Naive thymus-derived CD8-positive, alpha-beta T cell (primary cell): Measurements from ENCODE around the gene GLIPR2. TPM values are rescaled to one million over a fixed set of nuclear protein-coding genes. Genes with fewer than 3 reads are reported as not detected.

Experiments used
- ATAC-seq, 2 donors: fragments of 150-1000 bp; cut with Tn5 transposase in 1 of 2; sonication (Bioruptor Pico), chemical (Tn5 transposase) in 1 of 2; 1 replicate in 1 of 2; 2 replicates in 1 of 2; pipeline ENCODE4 v1.10.0; 2021; ENCODE audit warnings: mild to moderate bottlenecking in 2 of 2, moderate library complexity in 2 of 2
- POLR2A ChIA-PET: fragments of 350-600 bp; sonication (Branson Sonifier 250); formaldehyde crosslinking; loops from one replicate; lab custom pipeline; 2021; ENCODE audit warnings: antibody characterized with exemption; lab: Charles Lee
- DNase-seq, 10 donors: peaks; one replicate each; pipeline versions ENCODE4 v3.0.0 to v3.0.0-alpha.2; 2020 to 2022
- H3K27ac Mint-ChIP-seq, 10 donors: one replicate each; pipeline ENCODE4 v1.8.0; 2020 to 2022; ENCODE audit warnings: mild to moderate bottlenecking in 10 of 10, mixed read lengths in 10 of 10, moderate library complexity in 4 of 10, inconsistent platforms in 1 of 10
- H3K27me3 Mint-ChIP-seq, 5 donors: one replicate each; pipeline ENCODE4 v1.8.0; 2021 to 2022; ENCODE audit warnings: mixed read lengths in 5 of 5
- H3K36me3 Mint-ChIP-seq, 3 donors: one replicate each; pipeline ENCODE4 v1.8.0; 2020 to 2022; ENCODE audit warnings: mixed read lengths in 3 of 3, mild to moderate bottlenecking in 2 of 3, inconsistent platforms in 1 of 3
- H3K4me1 Mint-ChIP-seq, 4 donors: one replicate each; pipeline ENCODE4 v1.8.0; 2021 to 2022; ENCODE audit warnings: mixed read lengths in 4 of 4
- H3K4me3 Mint-ChIP-seq, 10 donors: one replicate each; pipeline ENCODE4 v1.8.0; 2020 to 2022; ENCODE audit warnings: mild to moderate bottlenecking in 10 of 10, mixed read lengths in 10 of 10, moderate library complexity in 6 of 10, inconsistent platforms in 1 of 10
- H3K9me3 Mint-ChIP-seq, 9 donors: one replicate each; pipeline ENCODE4 v1.8.0; 2020 to 2022; ENCODE audit warnings: mixed read lengths in 9 of 9, mild to moderate bottlenecking in 3 of 9, inconsistent platforms in 1 of 9, moderate library complexity in 1 of 9
- polyA plus RNA-seq, 3 donors: library from polyadenylated mRNA; unstranded; fragments of 300-500 nt; fragmentation: Illumina TruSeq; gene quantifications; one replicate each; pipeline ENCODE4 v1.2.3, GENCODE V29; 2021
- total RNA-seq, 8 experiments: library from RNA in 2 of 8; stranded (reverse) in 2 of 8; gene quantifications; one replicate each; pipeline ENCODE4 v1.2.3 and lab custom pipeline; 2021 to 2026

GLIPR2 gene
- total and polyA plus RNA-seq, 5 experiments from 2014 or later = 7.0 to 78.9 (median 43.2) TPM

GRCh38 chr9:36138496-36138895 lies 2.0 kb downstream of the GLIPR2 start:
- DNase-seq = no peak
- no peak for ATAC-seq
- Mint-ChIP-seq H3K27ac (peak overlapping the region in 9 of 10 donors; percentile 7 to 97 (median 61)), H3K4me1 (peaks cover 51 to 75% (median 72%) of the 10 kb centered on the region in 4 donors), H3K4me3 (peak overlapping the region in 9 of 10 donors; percentile 44 to 97 (median 94)), H3K27me3 (no peaks in the 10 kb centered on the region), H3K9me3 (no peaks in the 10 kb centered on the region), H3K36me3 (no peaks in the 10 kb centered on the region)
- POLR2A ChIA-PET = interaction anchor here (0.6 to 3.1 kb wide), 3 partner anchors 10 to 27 kb away, joined by 3 to 19 read pairs (median 6); no protein-coding TSS in a partner anchor

DNA sequence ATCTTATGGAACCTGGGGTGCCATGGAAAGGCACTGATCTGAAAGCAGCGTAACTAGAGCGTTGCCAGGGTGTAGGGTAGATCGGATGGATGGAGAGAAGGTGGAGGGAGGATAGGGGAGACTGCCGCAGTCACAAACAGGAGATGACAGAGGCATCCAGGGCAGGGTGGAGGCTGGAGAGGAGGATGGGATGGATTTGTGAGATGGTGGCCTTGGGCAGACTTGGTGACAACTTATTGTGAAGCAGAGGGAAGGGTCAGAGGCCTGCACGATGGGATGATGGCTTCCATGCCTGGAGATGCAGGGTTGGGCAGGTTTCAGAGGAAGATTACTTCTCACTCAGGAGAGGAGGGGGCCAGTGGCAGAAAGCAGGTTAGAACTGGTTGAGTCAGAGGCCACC lies 2.4 kb downstream of the GLIPR2 start:
- peaks cover 55 to 79% (median 76%) of the 10 kb centered on the region in 4 donors for H3K4me1 Mint-ChIP-seq
- DNase-seq (no peak), ATAC-seq (no peak)
- no peaks in the 10 kb centered on the region for H3K27me3 Mint-ChIP-seq
- POLR2A ChIA-PET = interaction anchor here (0.9 to 3.1 kb wide), 4 partner anchors 9 to 26 kb away, joined by 3 to 19 read pairs (median 5); no protein-coding TSS in a partner anchor
- H3K4me3 Mint-ChIP-seq = peak overlapping the region in 8 of 10 donors; percentile 1 to 97 (median 94)
- H3K9me3 Mint-ChIP-seq = no peaks in the 10 kb centered on the region
- peak overlapping the region in 9 of 10 donors; percentile 7 to 97 (median 61) for H3K27ac Mint-ChIP-seq
- H3K36me3 Mint-ChIP-seq = peaks cover 0 to under 1% (median 0%) of the 10 kb centered on the region in 3 donors

DNA sequence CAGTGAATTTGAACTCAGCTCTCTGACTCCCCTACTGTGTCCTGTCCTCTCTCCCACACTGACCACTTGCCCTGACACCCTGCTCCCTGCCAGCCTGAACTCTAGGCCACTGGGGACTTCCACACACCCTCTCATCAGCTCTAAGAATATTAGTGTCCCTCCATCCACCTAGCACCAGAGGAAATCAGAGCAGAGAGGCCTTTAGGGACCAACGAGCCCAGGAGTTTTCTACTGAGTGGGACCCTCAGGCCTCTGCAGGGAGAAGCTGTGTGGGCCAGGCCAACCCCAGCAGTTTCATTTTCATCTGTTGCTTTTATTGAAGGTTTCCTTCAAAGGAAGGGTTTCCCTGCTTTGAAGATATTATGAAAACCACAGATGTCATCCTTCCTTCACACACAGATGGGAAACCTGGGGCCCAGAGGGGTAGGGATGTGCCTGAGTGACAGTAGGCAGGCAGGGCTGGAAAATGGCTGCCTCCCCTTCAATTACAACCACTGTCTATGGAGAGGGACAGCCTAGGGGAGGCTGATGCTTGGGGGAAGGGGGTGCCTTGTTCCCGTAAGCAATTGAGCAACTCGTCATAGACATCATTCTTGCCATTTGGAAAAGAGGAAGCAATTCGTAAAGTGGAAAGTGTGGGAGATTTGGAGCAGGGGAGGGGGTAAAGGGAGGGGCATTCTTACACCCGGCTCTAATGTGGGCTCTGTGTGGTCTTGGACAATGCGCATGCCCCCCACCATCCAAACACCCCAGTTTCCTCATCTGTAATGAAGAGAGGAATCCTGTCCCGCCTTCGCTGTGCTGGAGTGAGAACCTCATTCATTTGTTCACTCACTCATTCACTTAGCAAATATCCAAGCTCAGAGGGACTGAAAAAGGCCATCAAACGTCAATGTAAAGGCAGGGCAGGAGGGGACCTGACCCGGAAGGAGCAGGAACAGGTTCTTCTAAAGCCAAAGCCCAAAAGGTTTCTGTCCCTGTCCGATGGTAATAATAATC lies 3.9 kb downstream of the GLIPR2 start:
- POLR2A ChIA-PET = interaction anchor here (0.6 to 1.6 kb wide), 5 partner anchors 8 to 24 kb away, joined by 3 to 6 read pairs (median 4); no protein-coding TSS in a partner anchor
- ATAC-seq (peak in 1 of 2 donors; percentile 14), DNase-seq (peak in 4 of 10 donors; percentile 34 to 50 (median 40))
- H3K27me3 Mint-ChIP-seq = no peaks in the 10 kb centered on the region
- peak overlapping the region; percentile 27 to 95 (median 72) for H3K4me3 Mint-ChIP-seq
- H3K36me3 Mint-ChIP-seq = peaks cover 3 to 4% (median 4%) of the 10 kb centered on the region in 3 donors
- peaks cover 0 to 7% (median 2%) of the 10 kb centered on the region in 9 donors for H3K9me3 Mint-ChIP-seq
- peak overlapping the region; percentile 63 to 100 (median 88) for H3K27ac Mint-ChIP-seq
- H3K4me1 Mint-ChIP-seq = peaks cover 69 to 93% (median 90%) of the 10 kb centered on the region in 4 donors

DNA sequence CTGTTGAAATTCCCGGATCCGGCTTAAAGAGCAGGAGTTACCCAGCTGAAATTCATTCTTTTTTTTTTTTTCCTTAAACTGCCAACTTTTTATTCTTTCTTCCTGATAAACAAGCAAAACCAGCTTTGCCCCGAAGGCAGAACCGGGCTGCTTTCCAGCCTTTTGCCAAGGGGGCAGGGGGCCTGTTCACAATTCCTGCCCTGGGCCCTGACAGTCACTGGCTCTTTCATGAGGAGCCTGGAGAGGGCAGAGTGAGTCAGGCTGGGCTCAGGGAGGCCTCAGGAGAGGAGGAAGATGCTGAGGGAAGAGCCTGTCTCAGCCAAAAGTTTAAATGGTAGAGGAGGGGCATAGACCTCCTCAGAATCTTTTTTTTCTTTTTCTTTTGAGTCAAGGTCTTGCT lies 4.8 kb downstream of the GLIPR2 start:
- H3K4me1 Mint-ChIP-seq = peaks cover 74 to 94% (median 93%) of the 10 kb centered on the region in 4 donors
- DNase-seq = no peak
- POLR2A ChIA-PET = interaction anchor here (0.6 to 1.6 kb wide), 4 partner anchors 9 to 25 kb away, joined by 3 to 7 read pairs (median 5); no protein-coding TSS in a partner anchor
- peak overlapping the region in 8 of 10 donors; percentile 55 to 100 (median 86) for H3K27ac Mint-ChIP-seq
- H3K4me3 Mint-ChIP-seq = peak overlapping the region; percentile 31 to 95 (median 90)
- no peak for ATAC-seq
- peaks cover 0 to 16% (median 9%) of the 10 kb centered on the region in 9 donors for H3K9me3 Mint-ChIP-seq
- peaks cover 8 to 13% (median 12%) of the 10 kb centered on the region in 3 donors for H3K36me3 Mint-ChIP-seq
- H3K27me3 Mint-ChIP-seq = no peaks in the 10 kb centered on the region

GRCh38 chr9:36141761-36142160 lies 5.2 kb downstream of the GLIPR2 start:
- peaks cover 0 to 18% (median 10%) of the 10 kb centered on the region in 9 donors for H3K9me3 Mint-ChIP-seq
- DNase-seq = no peak
- peak overlapping the region; percentile 74 to 100 (median 88) for H3K27ac Mint-ChIP-seq
- peaks cover 76 to 97% (median 95%) of the 10 kb centered on the region in 4 donors for H3K4me1 Mint-ChIP-seq
- POLR2A ChIA-PET = interaction anchor here (1.0 to 1.6 kb wide), 4 partner anchors 9 to 25 kb away, joined by 3 to 7 read pairs (median 5); no protein-coding TSS in a partner anchor
- H3K4me3 Mint-ChIP-seq = peak overlapping the region in 9 of 10 donors; percentile 26 to 95 (median 91)
- ATAC-seq = no peak
- peaks cover 10 to 15% (median 14%) of the 10 kb centered on the region in 3 donors for H3K36me3 Mint-ChIP-seq
- H3K27me3 Mint-ChIP-seq = no peaks in the 10 kb centered on the region

GRCh38 chr9:36142510-36143244 lies 6.1 kb downstream of the GLIPR2 start:
- Mint-ChIP-seq H3K4me3 (peak overlapping the region; percentile 77 to 95 (median 90)), H3K27ac (peak overlapping the region; percentile 94 to 100 (median 97)), H3K9me3 (peaks cover 0 to 19% (median 12%) of the 10 kb centered on the region in 9 donors), H3K27me3 (no peaks in the 10 kb centered on the region), H3K36me3 (peaks cover 11 to 20% (median 14%) of the 10 kb centered on the region in 3 donors), H3K4me1 (peaks cover 72 to 98% (median 97%) of the 10 kb centered on the region in 4 donors)
- POLR2A ChIA-PET = interaction anchor here (0.6 to 1.6 kb wide), 5 partner anchors 8 to 987 kb away, joined by 3 to 7 read pairs (median 3); no protein-coding TSS in a partner anchor
- DNase-seq (no peak), ATAC-seq (peak in 1 of 2 donors; percentile 24)

DNA sequence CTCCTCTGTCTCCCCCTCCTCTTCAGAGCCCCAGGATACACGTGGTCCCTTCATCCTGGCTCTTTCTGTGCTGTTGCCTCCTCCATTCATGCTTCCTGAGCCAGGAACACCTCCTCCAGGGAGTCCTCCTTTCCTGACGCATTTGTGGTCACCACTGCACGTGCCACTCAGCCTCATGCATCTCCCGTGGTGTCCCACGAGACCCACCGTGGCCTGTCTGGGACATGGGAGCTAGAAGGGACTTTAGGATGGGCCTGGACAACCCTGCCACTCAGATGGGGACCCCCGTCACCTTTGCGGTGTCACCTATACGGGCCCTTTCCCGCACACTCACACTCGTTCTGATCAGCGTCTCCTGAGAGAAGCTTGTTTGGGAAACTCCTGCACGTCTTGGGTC lies 6.7 kb downstream of the GLIPR2 start:
- Mint-ChIP-seq H3K27ac (peak overlapping the region; percentile 94 to 100 (median 97)), H3K36me3 (peaks cover 11 to 20% (median 14%) of the 10 kb centered on the region in 3 donors), H3K27me3 (no peaks in the 10 kb centered on the region), H3K4me1 (peaks cover 70 to 98% (median 96%) of the 10 kb centered on the region in 4 donors), H3K9me3 (peaks cover 0 to 19% (median 12%) of the 10 kb centered on the region in 9 donors), H3K4me3 (peak overlapping the region; percentile 77 to 95 (median 88))
- no peak for DNase-seq
- no peak for ATAC-seq
- POLR2A ChIA-PET = interaction anchor here (0.6 to 2.2 kb wide), 5 partner anchors 8 to 48 kb away, joined by 3 to 13 read pairs (median 7); partner anchors contain the start of gene CLTA

DNA sequence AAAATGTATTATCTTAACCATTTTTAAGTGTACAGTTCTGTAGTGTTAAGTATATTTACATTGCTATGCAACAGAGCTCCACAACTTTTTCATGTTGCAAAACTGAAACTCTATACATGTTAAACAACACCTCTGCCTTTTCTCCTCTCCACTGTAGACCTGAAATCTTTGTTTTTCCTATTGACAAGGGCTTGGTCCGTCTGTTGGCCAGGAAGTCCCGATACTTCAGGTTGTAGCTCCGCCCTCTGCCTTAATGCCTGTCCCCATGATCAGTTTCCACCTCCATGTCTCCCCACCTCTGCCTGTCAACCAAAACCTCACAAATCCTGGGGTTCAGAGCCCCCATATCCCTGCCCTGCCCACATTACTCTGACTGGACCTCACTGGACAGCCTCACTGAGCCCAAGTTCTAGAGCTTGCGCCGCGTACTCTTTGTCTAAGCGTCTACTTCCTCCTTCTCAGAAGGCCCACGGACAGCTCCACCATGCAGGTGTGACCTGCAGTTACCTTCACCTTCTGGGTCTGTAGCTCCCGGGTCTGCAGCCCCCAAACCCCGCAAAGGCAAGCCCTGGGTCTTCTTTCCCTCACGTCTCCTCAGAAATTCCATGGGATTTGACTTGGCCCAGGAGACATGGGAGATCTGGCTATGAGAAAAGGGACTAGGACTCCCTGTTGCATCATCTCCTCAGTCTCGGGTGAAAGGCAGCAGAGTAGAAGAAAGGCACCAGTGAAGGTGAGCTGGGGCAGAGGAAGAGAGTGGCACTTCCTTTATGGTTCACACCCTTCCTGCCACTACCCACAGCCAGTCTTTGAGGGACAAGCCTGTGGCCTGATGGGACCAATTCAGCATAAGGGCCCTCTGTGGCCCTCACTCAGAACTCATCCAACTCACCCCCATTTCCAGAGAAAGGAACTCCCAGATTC lies 8.0 kb downstream of the GLIPR2 start:
- H3K4me3 Mint-ChIP-seq = peak overlapping the region; percentile 77 to 95 (median 88)
- peaks cover 0 to 19% (median 12%) of the 10 kb centered on the region in 9 donors for H3K9me3 Mint-ChIP-seq
- peak; percentile 33 to 61 for ATAC-seq
- peaks cover 59 to 96% (median 92%) of the 10 kb centered on the region in 4 donors for H3K4me1 Mint-ChIP-seq
- no peak for DNase-seq
- POLR2A ChIA-PET = interaction anchor here (1.1 to 2.2 kb wide), 6 partner anchors 8 to 46 kb away, joined by 3 to 13 read pairs (median 5); partner anchors contain the start of genes CLTA and GLIPR2
- H3K27ac Mint-ChIP-seq = peak overlapping the region; percentile 94 to 100 (median 97)
- H3K27me3 Mint-ChIP-seq = no peaks in the 10 kb centered on the region
- peaks cover 11 to 20% (median 14%) of the 10 kb centered on the region in 3 donors for H3K36me3 Mint-ChIP-seq

GRCh38 chr9:36145970-36146369 lies 9.4 kb downstream of the GLIPR2 start:
- POLR2A ChIA-PET = no interaction called here
- no peak for ATAC-seq
- peaks cover 56 to 96% (median 92%) of the 10 kb centered on the region in 4 donors for H3K4me1 Mint-ChIP-seq
- H3K27ac Mint-ChIP-seq = peak overlapping the region in 9 of 10 donors; percentile 0 to 100 (median 97)
- peak overlapping the region in 9 of 10 donors; percentile 27 to 93 (median 85) for H3K4me3 Mint-ChIP-seq
- H3K36me3 Mint-ChIP-seq = peaks cover 11 to 21% (median 14%) of the 10 kb centered on the region in 3 donors
- no peak for DNase-seq
- H3K9me3 Mint-ChIP-seq = peaks cover 0 to 19% (median 12%) of the 10 kb centered on the region in 9 donors
- H3K27me3 Mint-ChIP-seq = no peaks in the 10 kb centered on the region

- peak overlapping the region in 4 of 10 donors; percentile 14 to 79 (median 34) for H3K4me3 Mint-ChIP-seq
These were observed 10.1 kb downstream of the GLIPR2 start for GRCh38 chr9:36146651-36147050.

More at GRCh38 chr9:36146651-36147050, 10.1 kb downstream of the GLIPR2 start:
- peaks cover 0 to 19% (median 12%) of the 10 kb centered on the region in 9 donors for H3K9me3 Mint-ChIP-seq
- POLR2A ChIA-PET = interaction anchor here (0.6 to 3.8 kb wide), 2 partner anchors 9 to 187 kb away, joined by 3 to 19 read pairs; partner anchors contain the start of gene GLIPR2
- H3K36me3 Mint-ChIP-seq = peaks cover 11 to 23% (median 14%) of the 10 kb centered on the region in 3 donors
- ATAC-seq (no peak), DNase-seq (no peak)
- H3K4me1 Mint-ChIP-seq = peaks cover 57 to 96% (median 92%) of the 10 kb centered on the region in 4 donors
- H3K27me3 Mint-ChIP-seq = no peaks in the 10 kb centered on the region
- H3K27ac Mint-ChIP-seq = peak overlapping the region in 7 of 10 donors; percentile 58 to 97 (median 80)
